ENCODE results near the gene ITM2B.

The ITM2B gene

GRCh38 chr13:48260970-48261369 is 28.0 kb downstream of the ITM2B start:
- no peak for DNase-seq (ENCODE audit: low read depth)

- no peak for DNase-seq (ENCODE audit: low read depth)
These were observed 30.2 kb downstream of the ITM2B start for GRCh38 chr13:48263196-48263595.

- no peak for DNase-seq (ENCODE audit: low read depth)
These were observed 31.1 kb downstream of the ITM2B start for GRCh38 chr13:48264058-48264457.

- no peak for DNase-seq (ENCODE audit: low read depth)
These were observed 32.3 kb downstream of the ITM2B start for GRCh38 chr13:48265217-48265815.

GRCh38 chr13:48266150-48266549 is 33.1 kb downstream of the ITM2B start:
- DNase-seq (ENCODE audit: low read depth), result no peak

GRCh38 chr13:48266701-48267639 is 34.0 kb downstream of the ITM2B start:
- DNase-seq (ENCODE audit: low read depth), result no peak

GRCh38 chr13:48268019-48268418 is 35.0 kb downstream of the ITM2B start:
- no peak for DNase-seq (ENCODE audit: low read depth)

GRCh38 chr13:48273346-48273745 is 40.3 kb downstream of the ITM2B start:
- no peak for DNase-seq (ENCODE audit: low read depth)

- DNase-seq (ENCODE audit: low read depth), result no peak
These were observed 42.5 kb downstream of the ITM2B start for GRCh38 chr13:48275507-48275906.

GRCh38 chr13:48278806-48279205 is 45.8 kb downstream of the ITM2B start:
- DNase-seq (ENCODE audit: low read depth), result no peak

GRCh38 chr13:48281556-48281955 is 48.5 kb downstream of the ITM2B start:
- no peak for DNase-seq (ENCODE audit: low read depth)

GRCh38 chr13:48291730-48292129 is 58.7 kb downstream of the ITM2B start:
- DNase-seq (ENCODE audit: low read depth), result no peak

- no peak for DNase-seq (ENCODE audit: low read depth)
These were observed 59.6 kb downstream of the ITM2B start for GRCh38 chr13:48292650-48293049.

- DNase-seq (ENCODE audit: low read depth), result no peak
These were observed 61.6 kb downstream of the ITM2B start for GRCh38 chr13:48294653-48295052.

- no peak for DNase-seq (ENCODE audit: low read depth)
These were observed 62.3 kb downstream of the ITM2B start for GRCh38 chr13:48295271-48295670.

- DNase-seq (ENCODE audit: low read depth), result no peak
These were observed 63.5 kb downstream of the ITM2B start for GRCh38 chr13:48296528-48296927.

- DNase-seq (ENCODE audit: low read depth), result no peak
These were observed 64.3 kb downstream of the ITM2B start for GRCh38 chr13:48297131-48297786.

GRCh38 chr13:48299591-48299990 is 66.6 kb downstream of the ITM2B start:
- no peak for DNase-seq (ENCODE audit: low read depth)

- DNase-seq (ENCODE audit: low read depth), result no peak
These were observed 69.9 kb downstream of the ITM2B start for GRCh38 chr13:48302871-48303358.

GRCh38 chr13:48303359-48304142 is 70.5 kb downstream of the ITM2B start, which contains the start of gene RB1:
RB1 (plus strand) TSS chr13:48303751; CDS start chr13:48303913, 162 bp downstream.
- DNase-seq (ENCODE audit: low read depth), result peak; percentile 85

- no peak for DNase-seq (ENCODE audit: low read depth)
These were observed 71.3 kb downstream of the ITM2B start for GRCh38 chr13:48304143-48304876.

Measured in T follicular helper cell (primary cell).